HG03039 (cell line): ENCODE results near the gene BMAL1.
"Not testable (repeated sequence)": the region's sequence is repeated elsewhere in the genome, so short reads cannot be mapped to it uniquely, and the experiment has no call there.

Experiments
- ATAC-seq: cut with Tn5 transposase; IDR thresholded peaks from one replicate; pipeline ENCODE4 v1.9.1; 2021; ENCODE audit warnings: mild to moderate bottlenecking, moderate library complexity; ENCODE audit not compliant: unreplicated experiment

The BMAL1 gene

GRCh38 chr11:13368041-13368446 is 90.5 kb downstream of the BMAL1 start:
- ATAC-seq = no peak

GRCh38 chr11:13373216-13373615 is 95.6 kb downstream of the BMAL1 start:
- ATAC-seq = no peak

- ATAC-seq = no peak
These were observed 98.2 kb downstream of the BMAL1 start for GRCh38 chr11:13375798-13376197.

- no peak for ATAC-seq
These were observed 98.8 kb downstream of the BMAL1 start for GRCh38 chr11:13376402-13376801.

GRCh38 chr11:13376838-13377237 is 99.2 kb downstream of the BMAL1 start:
- ATAC-seq = no peak

GRCh38 chr11:13378316-13378715 is 100.7 kb downstream of the BMAL1 start:
- no peak for ATAC-seq

- ATAC-seq = no peak
These were observed 103.1 kb downstream of the BMAL1 start for GRCh38 chr11:13380731-13381130.

GRCh38 chr11:13382751-13383150 is 105.2 kb downstream of the BMAL1 start:
- no peak for ATAC-seq

- no peak for ATAC-seq
These were observed 107.5 kb downstream of the BMAL1 start for GRCh38 chr11:13384908-13385640.

- no peak for ATAC-seq
These were observed 109.0 kb downstream of the BMAL1 start for GRCh38 chr11:13386567-13386966.

GRCh38 chr11:13388741-13389140 is 111.2 kb downstream of the BMAL1 start:
- no peak for ATAC-seq

GRCh38 chr11:13391217-13391616 is 113.6 kb downstream of the BMAL1 start:
- no peak for ATAC-seq

- ATAC-seq = not testable (repeated sequence)
These were observed 120.7 kb downstream of the BMAL1 start for GRCh38 chr11:13398335-13398734.

GRCh38 chr11:13405220-13405619 is 127.6 kb downstream of the BMAL1 start:
- no peak for ATAC-seq

GRCh38 chr11:13415201-13415600 is 137.6 kb downstream of the BMAL1 start:
- no peak for ATAC-seq

- ATAC-seq = no peak
These were observed 144.0 kb downstream of the BMAL1 start for GRCh38 chr11:13421561-13421960.

- no peak for ATAC-seq
These were observed 145.8 kb downstream of the BMAL1 start for GRCh38 chr11:13423372-13423771.

- ATAC-seq = no peak
These were observed 149.8 kb downstream of the BMAL1 start for GRCh38 chr11:13427440-13427839.

- ATAC-seq = no peak
These were observed 151.7 kb downstream of the BMAL1 start for GRCh38 chr11:13429288-13429687.

- ATAC-seq = no peak
These were observed 152.2 kb downstream of the BMAL1 start for GRCh38 chr11:13429836-13430235.

GRCh38 chr11:13433437-13433836 is 155.8 kb downstream of the BMAL1 start:
- no peak for ATAC-seq

GRCh38 chr11:13434247-13435205 is 156.9 kb downstream of the BMAL1 start:
- no peak for ATAC-seq
